ENCODE data around the gene FNIP2.

DNA sequence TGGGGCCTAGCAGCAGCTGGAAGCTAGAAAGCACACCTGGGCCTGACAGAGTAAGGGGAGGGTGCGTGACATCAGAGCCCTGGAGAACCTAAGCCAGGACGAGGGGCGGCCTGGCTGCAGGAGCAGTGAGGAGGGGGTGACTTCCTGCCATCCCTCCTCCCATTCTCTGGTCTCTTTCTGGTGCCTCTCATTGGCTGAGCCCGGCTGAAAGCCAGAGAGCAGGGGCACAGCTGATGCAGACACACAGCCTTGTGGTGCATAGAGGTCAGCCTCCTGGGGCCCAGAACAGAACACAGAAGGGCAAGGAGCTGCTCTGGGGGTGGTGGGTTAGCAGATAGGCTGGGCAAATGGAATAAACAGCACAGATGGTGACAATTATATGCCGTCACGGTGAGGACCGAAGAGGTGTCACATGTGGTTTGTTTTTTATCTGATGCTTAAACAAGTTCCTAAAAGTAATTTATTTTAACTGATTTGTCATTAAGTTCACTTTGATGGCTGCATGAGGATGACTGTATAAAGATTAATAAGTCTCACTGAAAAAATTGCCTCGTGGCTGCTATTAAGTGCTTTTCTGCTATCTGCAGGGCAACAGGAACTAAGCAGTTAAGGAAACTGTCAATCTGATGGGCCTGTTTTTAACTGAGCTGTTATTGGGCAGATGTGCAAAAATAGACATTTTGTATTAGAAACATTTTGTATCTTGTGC, 102.0 kb downstream of the FNIP2 start:
- TF ChIP-seq, protein P1, sequence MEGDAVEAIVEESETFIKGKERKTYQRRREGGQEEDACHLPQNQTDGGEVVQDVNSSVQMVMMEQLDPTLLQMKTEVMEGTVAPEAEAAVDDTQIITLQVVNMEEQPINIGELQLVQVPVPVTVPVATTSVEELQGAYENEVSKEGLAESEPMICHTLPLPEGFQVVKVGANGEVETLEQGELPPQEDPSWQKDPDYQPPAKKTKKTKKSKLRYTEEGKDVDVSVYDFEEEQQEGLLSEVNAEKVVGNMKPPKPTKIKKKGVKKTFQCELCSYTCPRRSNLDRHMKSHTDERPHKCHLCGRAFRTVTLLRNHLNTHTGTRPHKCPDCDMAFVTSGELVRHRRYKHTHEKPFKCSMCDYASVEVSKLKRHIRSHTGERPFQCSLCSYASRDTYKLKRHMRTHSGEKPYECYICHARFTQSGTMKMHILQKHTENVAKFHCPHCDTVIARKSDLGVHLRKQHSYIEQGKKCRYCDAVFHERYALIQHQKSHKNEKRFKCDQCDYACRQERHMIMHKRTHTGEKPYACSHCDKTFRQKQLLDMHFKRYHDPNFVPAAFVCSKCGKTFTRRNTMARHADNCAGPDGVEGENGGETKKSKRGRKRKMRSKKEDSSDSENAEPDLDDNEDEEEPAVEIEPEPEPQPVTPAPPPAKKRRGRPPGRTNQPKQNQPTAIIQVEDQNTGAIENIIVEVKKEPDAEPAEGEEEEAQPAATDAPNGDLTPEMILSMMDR (IDR thresholded peaks at IDR 0.05) = no peak
- TF ChIP-seq POLR2AphosphoS5 (IDR thresholded peaks at IDR 0.05) (no peak), POLR2A (IDR thresholded peaks at IDR 0.05) (no peak), EP300 (IDR thresholded peaks at IDR 0.05) (no peak)

Measured in upper lobe of left lung (tissue), 4 donors.